GM21423 (cell line): ENCODE results near the gene HSPB7.
"Not testable (repeated sequence)": the region's sequence is repeated elsewhere in the genome, so short reads cannot be mapped to it uniquely, and the experiment has no call there.

ENCODE experiments used
- ATAC-seq: cut with Tn5 transposase; IDR thresholded peaks from one replicate; pipeline ENCODE4 v1.9.1; 2021; ENCODE audit warnings: mild to moderate bottlenecking, moderate library complexity; ENCODE audit not compliant: unreplicated experiment

Gene HSPB7

GRCh38 chr1:16009030-16009460 is 8.8 kb downstream of the HSPB7 start:
- no peak for ATAC-seq

GRCh38 chr1:16007671-16008341 is 10.0 kb downstream of the HSPB7 start:
- no peak for ATAC-seq

- ATAC-seq = no peak
These were observed 11.0 kb downstream of the HSPB7 start for GRCh38 chr1:16006552-16007485.

GRCh38 chr1:16006010-16006409 is 11.8 kb downstream of the HSPB7 start:
- ATAC-seq = no peak

- ATAC-seq = no peak
These were observed 12.2 kb downstream of the HSPB7 start for GRCh38 chr1:16005597-16005996.

- ATAC-seq = not testable (repeated sequence)
These were observed 16.6 kb downstream of the HSPB7 start for GRCh38 chr1:16001274-16001673.

- no peak for ATAC-seq
These were observed 18.9 kb downstream of the HSPB7 start for GRCh38 chr1:15998929-15999328.

GRCh38 chr1:15997637-15998280 is 20.1 kb downstream of the HSPB7 start:
- no peak for ATAC-seq

- ATAC-seq = no peak
These were observed 20.7 kb downstream of the HSPB7 start for GRCh38 chr1:15997076-15997585.

GRCh38 chr1:15994590-15995351 is 23.1 kb downstream of the HSPB7 start:
- ATAC-seq = no peak

GRCh38 chr1:15994081-15994480 is 23.8 kb downstream of the HSPB7 start:
- no peak for ATAC-seq

GRCh38 chr1:15993666-15994065 is 24.2 kb downstream of the HSPB7 start:
- no peak for ATAC-seq

- no peak for ATAC-seq
These were observed 25.0 kb downstream of the HSPB7 start for GRCh38 chr1:15992582-15993500.

- ATAC-seq = no peak
These were observed 25.7 kb downstream of the HSPB7 start for GRCh38 chr1:15992187-15992553.

GRCh38 chr1:15991427-15992186 is 26.2 kb downstream of the HSPB7 start:
- ATAC-seq = no peak

- ATAC-seq = no peak
These were observed 28.1 kb downstream of the HSPB7 start for GRCh38 chr1:15989776-15990175.

- no peak for ATAC-seq
These were observed 28.7 kb downstream of the HSPB7 start for GRCh38 chr1:15988856-15989736.
